GM12892 (cell line): Measurements from ENCODE around the gene SPSB2.

Source experiments
- POLR2A ChIP-seq: IDR thresholded peaks from 2 replicates; pipeline ENCODE4 v1.6.1; 2011; ENCODE audit warnings: low read depth, low read length, control low read depth
- POLR2AphosphoS5 ChIP-seq: IDR thresholded peaks from 2 replicates; pipeline ENCODE4 v1.6.1; 2011; ENCODE audit warnings: low read depth, low read length, control low read depth

- TF ChIP-seq POLR2A (no peak), POLR2AphosphoS5 (no peak)
Measured at GRCh38 chr12:6860942-6861341, 12.2 kb downstream of the SPSB2 start.
